ENCODE data around the gene GPD2. TPM values are rescaled to one million over a fixed set of nuclear protein-coding genes. Genes with fewer than 3 reads are reported as not detected.

GPD2 gene
- total RNA-seq, 1 donor from 2014 or later = 25.3 TPM

- peaks cover 17% of the 10 kb centered on the region for H3K4me1 Mint-ChIP-seq (ENCODE audit: unreplicated experiment)
- peak overlapping the region; percentile 54 for H3K27ac Mint-ChIP-seq
- no peak for DNase-seq (ENCODE audit: extremely low spot score, unreplicated experiment)
- H3K36me3 Mint-ChIP-seq = no peaks in the 10 kb centered on the region
- no peaks in the 10 kb centered on the region for H3K9me3 Mint-ChIP-seq
- H3K4me3 Mint-ChIP-seq = no peak overlapping the region
- no peaks in the 10 kb centered on the region for H3K27me3 Mint-ChIP-seq
- TF ChIP-seq, protein P1, sequence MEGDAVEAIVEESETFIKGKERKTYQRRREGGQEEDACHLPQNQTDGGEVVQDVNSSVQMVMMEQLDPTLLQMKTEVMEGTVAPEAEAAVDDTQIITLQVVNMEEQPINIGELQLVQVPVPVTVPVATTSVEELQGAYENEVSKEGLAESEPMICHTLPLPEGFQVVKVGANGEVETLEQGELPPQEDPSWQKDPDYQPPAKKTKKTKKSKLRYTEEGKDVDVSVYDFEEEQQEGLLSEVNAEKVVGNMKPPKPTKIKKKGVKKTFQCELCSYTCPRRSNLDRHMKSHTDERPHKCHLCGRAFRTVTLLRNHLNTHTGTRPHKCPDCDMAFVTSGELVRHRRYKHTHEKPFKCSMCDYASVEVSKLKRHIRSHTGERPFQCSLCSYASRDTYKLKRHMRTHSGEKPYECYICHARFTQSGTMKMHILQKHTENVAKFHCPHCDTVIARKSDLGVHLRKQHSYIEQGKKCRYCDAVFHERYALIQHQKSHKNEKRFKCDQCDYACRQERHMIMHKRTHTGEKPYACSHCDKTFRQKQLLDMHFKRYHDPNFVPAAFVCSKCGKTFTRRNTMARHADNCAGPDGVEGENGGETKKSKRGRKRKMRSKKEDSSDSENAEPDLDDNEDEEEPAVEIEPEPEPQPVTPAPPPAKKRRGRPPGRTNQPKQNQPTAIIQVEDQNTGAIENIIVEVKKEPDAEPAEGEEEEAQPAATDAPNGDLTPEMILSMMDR (conservative IDR thresholded peaks at IDR 0.05) = no peak
Observed at GRCh38 chr2:156590085-156590739, 154.0 kb downstream of the GPD2 start.

- TF ChIP-seq, protein P1 (conservative IDR thresholded peaks at IDR 0.05) = no peak
- no peak overlapping the region for H3K4me3 Mint-ChIP-seq
- DNase-seq (ENCODE audit: extremely low spot score, unreplicated experiment) = no peak
- no peaks in the 10 kb centered on the region for H3K27me3 Mint-ChIP-seq
- H3K27ac Mint-ChIP-seq = no peak overlapping the region
- H3K36me3 Mint-ChIP-seq = no peaks in the 10 kb centered on the region
- H3K9me3 Mint-ChIP-seq = no peaks in the 10 kb centered on the region
- peaks cover 17% of the 10 kb centered on the region for H3K4me1 Mint-ChIP-seq (ENCODE audit: unreplicated experiment)
Observed at GRCh38 chr2:156592809-156593593, 156.8 kb downstream of the GPD2 start.

DNA sequence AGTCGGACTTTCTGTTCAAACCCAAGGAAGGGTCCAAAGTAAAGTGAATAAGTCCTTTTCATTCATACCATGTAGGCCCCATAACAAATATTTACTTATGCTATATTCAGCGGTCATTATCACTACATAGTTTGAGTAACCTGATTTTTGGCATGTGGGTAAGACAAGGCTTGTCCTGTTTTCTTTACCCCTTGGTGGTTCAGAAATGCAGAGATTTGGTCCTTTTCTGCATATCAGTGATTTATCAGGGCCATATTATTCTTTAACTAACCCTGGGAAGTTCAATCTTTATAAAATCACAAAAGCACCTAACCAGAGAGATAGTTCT lies 157.4 kb downstream of the GPD2 start:
- H3K4me1 Mint-ChIP-seq (ENCODE audit: unreplicated experiment) = peaks cover 17% of the 10 kb centered on the region
- H3K36me3 Mint-ChIP-seq = no peaks in the 10 kb centered on the region
- no peak for DNase-seq (ENCODE audit: extremely low spot score, unreplicated experiment)
- no peaks in the 10 kb centered on the region for H3K9me3 Mint-ChIP-seq
- no peaks in the 10 kb centered on the region for H3K27me3 Mint-ChIP-seq
- TF ChIP-seq, protein P1 (conservative IDR thresholded peaks at IDR 0.05) = no peak
- no peak overlapping the region for H3K27ac Mint-ChIP-seq
- no peak overlapping the region for H3K4me3 Mint-ChIP-seq

DNA sequence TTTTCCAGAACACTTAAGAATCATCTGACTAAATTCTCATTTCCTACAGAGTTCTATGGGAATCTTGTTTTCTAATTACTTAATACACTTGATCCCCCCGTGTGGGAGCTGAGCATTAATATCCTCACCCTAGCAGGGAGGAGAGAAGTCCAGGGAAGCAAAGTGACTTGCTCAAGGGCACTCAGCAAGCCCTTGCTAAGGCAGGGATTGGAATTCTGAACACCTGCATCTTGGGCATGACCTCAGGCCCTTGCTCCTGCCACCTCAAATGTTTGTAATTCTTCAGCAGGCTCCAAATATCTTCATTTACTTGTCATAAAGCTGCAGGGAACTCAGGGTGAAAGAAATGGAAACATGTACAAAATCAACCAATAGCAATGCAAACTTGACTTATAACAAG lies 162.4 kb downstream of the GPD2 start:
- no peak overlapping the region for H3K4me3 Mint-ChIP-seq
- TF ChIP-seq, protein P1 (conservative IDR thresholded peaks at IDR 0.05) = no peak
- no peaks in the 10 kb centered on the region for H3K36me3 Mint-ChIP-seq
- no peak for DNase-seq (ENCODE audit: extremely low spot score, unreplicated experiment)
- H3K27me3 Mint-ChIP-seq = no peaks in the 10 kb centered on the region
- peaks cover 1% of the 10 kb centered on the region for H3K4me1 Mint-ChIP-seq (ENCODE audit: unreplicated experiment)
- H3K27ac Mint-ChIP-seq = no peak overlapping the region
- no peaks in the 10 kb centered on the region for H3K9me3 Mint-ChIP-seq

DNA sequence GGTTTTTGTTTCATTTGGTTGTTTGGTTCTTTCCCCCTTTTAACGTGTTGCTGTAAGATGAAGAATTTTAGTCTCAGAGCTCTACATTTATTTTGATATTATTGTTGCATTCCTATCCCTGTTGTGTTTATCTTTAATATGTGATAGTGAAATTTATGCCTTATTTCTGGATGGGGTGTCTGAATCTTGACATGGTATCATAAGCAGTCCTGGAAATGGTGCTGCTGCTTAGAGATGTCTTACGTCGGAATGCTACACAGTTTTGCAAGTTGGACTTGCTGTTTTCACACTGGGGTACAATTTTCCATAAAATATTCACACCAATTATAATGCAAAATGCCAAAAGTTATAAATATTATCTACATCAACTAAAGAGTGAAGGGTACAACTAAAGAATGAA lies 164.0 kb downstream of the GPD2 start:
- Mint-ChIP-seq H3K27me3 (no peaks in the 10 kb centered on the region), H3K4me3 (no peak overlapping the region), H3K4me1 (ENCODE audit: unreplicated experiment) (no peaks in the 10 kb centered on the region), H3K9me3 (no peaks in the 10 kb centered on the region), H3K27ac (no peak overlapping the region), H3K36me3 (no peaks in the 10 kb centered on the region)
- TF ChIP-seq, protein P1 (conservative IDR thresholded peaks at IDR 0.05) = no peak
- DNase-seq (ENCODE audit: extremely low spot score, unreplicated experiment) = no peak
